ENCODE results near the gene EHD1. TPM values are rescaled to one million over a fixed set of nuclear protein-coding genes. Genes with fewer than 3 reads are reported as not detected.

EHD1 gene
- total and polyA plus RNA-seq, 2 of the 4 experiments (the other 2 are of a cell fraction): 107 to 209 TPM

DNA sequence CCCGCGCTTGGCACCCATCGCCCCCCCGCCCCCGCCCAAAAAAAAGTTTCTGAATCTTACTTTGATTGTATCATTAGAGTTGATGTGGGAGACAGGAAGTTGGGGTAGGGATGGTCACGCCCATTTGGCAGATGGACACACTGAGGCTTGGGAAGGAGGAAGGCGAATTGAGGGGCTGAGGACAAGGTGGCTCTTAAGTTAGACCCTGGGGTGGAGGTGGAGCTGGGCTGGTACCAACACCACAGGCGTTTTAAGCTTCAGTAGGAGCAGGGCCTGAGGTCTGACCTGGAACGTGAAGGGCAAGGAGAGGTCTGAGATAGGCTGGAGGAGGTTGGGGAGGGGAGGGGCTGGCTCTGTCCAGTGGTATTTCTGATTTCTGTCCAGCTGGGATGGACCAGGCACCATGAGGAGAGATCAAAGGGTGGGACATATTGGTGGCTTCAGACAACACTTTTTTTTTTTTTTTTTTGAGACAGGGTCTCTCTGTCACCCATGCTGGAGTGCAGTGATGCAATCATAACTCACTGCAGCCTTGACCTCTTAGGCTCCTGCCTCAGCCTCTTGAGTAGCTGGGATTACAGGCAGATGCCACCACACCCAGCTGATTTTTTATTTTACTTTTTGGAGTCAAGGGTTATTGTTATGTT, 33.2 kb downstream of the EHD1 start:
- Histone ChIP-seq H3K4me3 (ENCODE audit: insufficient read depth, low read depth, low read length) (no peak overlapping the region), H2BK20ac (ENCODE audit: low read depth, low read length) (no peak overlapping the region), H3K79me1 (ENCODE audit: low read depth in 1 of 2, low read length in 2 of 2) (peaks cover 0 to 17% of the 10 kb centered on the region in 2 experiments; a peak in 2 of 4 replicates), H2BK120ac (ENCODE audit: low read depth, low read length) (no peak overlapping the region; the same call in 1 of the 2 replicates), H3K4me2 (ENCODE audit: low read depth, low read length) (no peak overlapping the region), H3K14ac (replicated peaks; ENCODE audit: low read depth, low read length) (no peak overlapping the region), H3K18ac (ENCODE audit: low read depth, low read length) (no peak overlapping the region), H3K4me1 (ENCODE audit: control insufficient read depth, insufficient read depth, low read length) (peaks cover 17% of the 10 kb centered on the region), H4K91ac (ENCODE audit: insufficient read depth, low read depth, low read length) (no peak overlapping the region), H2BK5ac (ENCODE audit: low read depth, low read length, poor library complexity, severe bottlenecking) (no peak overlapping the region), H3K56ac (ENCODE audit: extremely low read depth, insufficient read depth, low read length) (no peak overlapping the region), H2AK9ac (replicated peaks; ENCODE audit: low read depth, low read length, poor library complexity) (peak overlapping the region; percentile 68), H4K20me1 (ENCODE audit: insufficient read depth, low read length) (no peaks in the 10 kb centered on the region), H2AFZ (replicated peaks; ENCODE audit: low read length, poor library complexity) (peak overlapping the region; percentile 87), H3K4ac (ENCODE audit: low read depth, low read length) (no peak overlapping the region), H3K9me3 (ENCODE audit: control insufficient read depth, insufficient read depth, low read length) (no peaks in the 10 kb centered on the region), H2BK15ac (ENCODE audit: low read depth, low read length) (no peak overlapping the region), H3K36me3 (ENCODE audit: control insufficient read depth, insufficient read depth, low read length) (no peaks in the 10 kb centered on the region), H3K27me3 (ENCODE audit: control insufficient read depth, insufficient read depth, low read length) (no peaks in the 10 kb centered on the region), H3K27ac (ENCODE audit: insufficient read depth, low read length) (no peak overlapping the region), H3K9ac (ENCODE audit: low read depth, low read length) (no peak overlapping the region), H2AK5ac (ENCODE audit: low read depth, low read length) (peak overlapping the region; percentile 43; the same call in 1 of the 2 replicates), H4K8ac (ENCODE audit: low read depth in 2 of 2, low read length in 2 of 2) (peak overlapping the region in 1 of 2 experiments; percentile 20; a peak in 1 of 4 replicates), H4K5ac (ENCODE audit: low read depth, low read length) (no peak overlapping the region), H3K9me1 (ENCODE audit: insufficient read depth, low read length) (no peaks in the 10 kb centered on the region), H3K23ac (ENCODE audit: low read depth, low read length) (no peak overlapping the region)
- intact Hi-C loops (cut with micrococcal nuclease): loop anchor here (5.0 kb wide), 1 partner anchor 152 kb away; the partner anchor contains the start of gene BATF2
- in situ Hi-C loops (cut with MboI; ENCODE audit: low sequenced_read_pairs): loop anchor here (5.0 to 10.0 kb wide), 2 partner anchors 47 to 160 kb away; no protein-coding TSS in a partner anchor
- DNase-seq (no peak), ATAC-seq (ENCODE audit: low read depth) (no peak)
- BruUV-seq (replicated peaks): no TSS peak
- dilution Hi-C loops (cut with HindIII; ENCODE audit: low sequenced_read_pairs, unreplicated experiment): no loop called here
- no peak for TF ChIP-seq RFX5 (IDR thresholded peaks at IDR 0.05; ENCODE audit: low read depth, low read length)
- TF ChIP-seq CEBPB (IDR thresholded peaks at IDR 0.05; ENCODE audit: low read depth, low read length): 0 out of 2 replicates have a peak, but pooled peaks have one; percentile 43
- POLR2A ChIA-PET (ENCODE audit: unreplicated experiment): no interaction called here
- 43% methylated on average over 1 of the region's 9 CpGs; no CpG with 5 or more reads in 1 of the 2 experiments for WGBS, 2 experiments (ENCODE audit: extremely low coverage in 2 of 2, insufficient read length in 1 of 2)
- CTCF ChIA-PET: interaction anchor here (0.6 to 3.3 kb wide), 2 partner anchors 42 to 290 kb away, joined by 4 to 15 read pairs; no protein-coding TSS in a partner anchor

All from IMR-90 (cell line).